NCI-H2107 treated with DMSO at 0.1 percent for 48 hours (cell line): Measurements from ENCODE around the gene ZNF705A.
"Not testable (repeated sequence)": the region's sequence is repeated elsewhere in the genome, so short reads cannot be mapped to it uniquely, and the experiment has no call there.

Source experiments
- DNase-seq: peaks from one replicate; lab custom pipeline; 2025; ENCODE audit not compliant: unreplicated experiment; lab: John Stamatoyannopoulos, UW

ZNF705A gene

GRCh38 chr12:8156845-8157244 is at the start of gene ZNF705A:
Gene ZNF705A, plus strand, starts transcription at chr12:8157015. Its CDS starts 15,611 bp downstream, at chr12:8172626.
- no peak for DNase-seq

DNA sequence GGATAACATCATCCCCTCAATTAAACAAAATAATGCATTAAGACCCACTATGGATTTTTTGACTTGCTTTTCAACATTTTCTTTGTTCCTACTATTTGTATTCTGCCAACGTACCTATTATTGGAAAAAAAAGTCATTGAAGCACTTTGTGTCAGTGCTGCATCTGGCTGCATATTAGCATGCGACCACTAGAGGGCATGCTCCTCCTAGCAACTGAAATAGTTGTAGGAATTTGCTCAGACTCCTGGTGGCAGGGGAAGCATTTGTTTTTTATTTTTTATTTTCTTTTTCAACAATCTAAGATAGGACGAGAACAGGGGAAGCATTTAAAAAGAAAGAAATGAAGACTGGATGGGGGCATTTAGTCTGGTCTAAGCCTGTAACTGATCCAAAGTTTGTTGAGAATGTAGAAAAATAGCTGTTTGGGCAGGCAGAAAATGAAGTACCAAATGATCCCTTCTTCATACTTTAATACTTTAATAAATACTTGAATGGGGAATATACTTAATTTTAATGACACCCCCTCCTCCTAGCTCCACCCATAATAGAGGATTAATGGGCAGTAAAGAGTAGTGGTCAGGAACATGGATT is 47.9 kb upstream of the ZNF705A start:
- DNase-seq = peak; percentile 82

DNA sequence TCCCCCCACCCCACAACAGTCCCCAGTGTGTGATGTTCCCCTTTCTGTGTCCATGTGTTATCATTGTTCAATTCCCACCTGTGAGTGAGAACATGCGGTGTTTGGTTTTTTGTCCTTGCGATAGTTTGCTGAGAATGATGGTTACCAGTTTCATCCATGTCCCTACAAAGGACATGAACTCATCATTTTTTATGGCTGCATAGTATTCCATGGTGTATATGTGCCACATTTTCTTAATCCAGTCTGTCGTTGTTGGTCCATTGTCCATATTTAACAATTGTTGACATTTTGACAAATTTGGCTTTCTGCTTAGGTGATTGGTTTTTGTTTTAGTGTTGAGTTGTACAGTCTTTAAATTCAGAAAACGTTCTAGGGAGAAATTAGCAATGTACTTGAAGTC is 43.7 kb upstream of the ZNF705A start:
- DNase-seq = not testable (repeated sequence)

DNA sequence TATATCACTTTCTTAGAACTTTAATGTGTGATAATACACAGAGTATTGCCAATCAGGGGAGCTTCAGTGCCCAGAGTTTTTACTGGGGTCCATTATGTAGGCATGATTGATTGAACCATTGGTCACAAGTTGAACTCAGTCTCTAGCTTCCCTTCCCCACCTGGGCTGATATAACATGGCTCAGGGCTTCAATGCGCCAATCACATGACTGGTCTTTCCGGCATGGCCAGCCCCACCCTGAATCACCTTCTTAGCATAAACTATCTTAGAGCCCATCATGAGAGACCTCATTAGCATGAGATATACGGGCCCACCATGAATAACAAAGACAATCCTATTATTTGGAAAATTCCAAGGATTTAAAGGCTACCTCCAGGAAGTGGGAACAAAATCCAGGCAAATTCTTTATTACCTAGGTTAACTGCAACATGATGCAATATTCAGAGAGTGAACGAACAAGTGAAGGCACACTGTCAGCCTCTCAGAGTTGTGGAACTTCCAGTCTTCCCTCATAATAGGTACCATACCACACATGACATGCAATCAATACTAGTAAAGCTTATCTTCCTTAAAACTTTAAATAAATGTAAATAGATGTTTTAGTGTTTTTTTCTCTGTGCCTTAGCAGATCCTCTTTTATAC is 36.6 kb upstream of the ZNF705A start:
- DNase-seq = no peak

DNA sequence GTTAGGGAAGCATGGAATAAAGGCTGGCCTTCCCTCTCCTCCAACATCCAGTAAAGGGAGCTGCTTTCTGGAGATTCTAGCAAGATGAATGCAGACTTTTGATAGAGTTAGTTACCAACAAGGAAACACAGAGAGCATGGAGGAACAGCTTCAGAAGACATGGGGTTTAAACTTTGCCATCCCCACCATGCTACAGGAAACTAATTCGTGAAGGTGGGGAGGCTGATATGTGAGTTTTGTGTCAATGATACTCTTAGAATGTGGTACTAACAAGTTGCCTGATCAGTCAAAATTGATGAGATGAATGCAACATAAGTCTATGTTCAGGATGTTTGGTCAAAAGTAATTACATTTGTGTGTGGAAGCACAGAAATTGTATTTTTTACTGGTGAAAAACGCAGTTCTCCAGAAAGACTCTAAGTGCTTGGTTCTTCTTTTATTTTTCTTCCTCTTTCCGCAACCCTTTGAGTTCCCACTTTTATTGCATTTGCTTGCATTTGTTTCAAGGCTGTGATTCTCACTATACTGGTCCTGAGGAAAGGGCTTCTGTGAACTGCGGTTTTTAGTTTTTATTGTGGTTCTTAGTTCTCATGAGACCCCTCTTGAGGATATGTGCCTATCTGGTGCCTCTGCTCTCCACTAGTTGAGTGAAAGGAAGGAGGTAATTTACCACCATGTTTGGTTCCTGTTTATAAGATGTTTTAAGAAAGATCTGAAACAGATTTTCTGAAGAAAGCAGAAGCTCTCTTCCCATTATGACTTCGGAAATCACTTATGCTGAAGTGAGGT is 33.5 kb upstream of the ZNF705A start, which contains the start of gene CLEC4A:
CLEC4A (plus strand) TSS at position 494 of the 789 bp plus-strand sequence; CDS start at position 756, 262 bp downstream.
- DNase-seq = no peak

- no peak for DNase-seq
These were observed 29.7 kb upstream of the ZNF705A start for GRCh38 chr12:8127138-8127537.

DNA sequence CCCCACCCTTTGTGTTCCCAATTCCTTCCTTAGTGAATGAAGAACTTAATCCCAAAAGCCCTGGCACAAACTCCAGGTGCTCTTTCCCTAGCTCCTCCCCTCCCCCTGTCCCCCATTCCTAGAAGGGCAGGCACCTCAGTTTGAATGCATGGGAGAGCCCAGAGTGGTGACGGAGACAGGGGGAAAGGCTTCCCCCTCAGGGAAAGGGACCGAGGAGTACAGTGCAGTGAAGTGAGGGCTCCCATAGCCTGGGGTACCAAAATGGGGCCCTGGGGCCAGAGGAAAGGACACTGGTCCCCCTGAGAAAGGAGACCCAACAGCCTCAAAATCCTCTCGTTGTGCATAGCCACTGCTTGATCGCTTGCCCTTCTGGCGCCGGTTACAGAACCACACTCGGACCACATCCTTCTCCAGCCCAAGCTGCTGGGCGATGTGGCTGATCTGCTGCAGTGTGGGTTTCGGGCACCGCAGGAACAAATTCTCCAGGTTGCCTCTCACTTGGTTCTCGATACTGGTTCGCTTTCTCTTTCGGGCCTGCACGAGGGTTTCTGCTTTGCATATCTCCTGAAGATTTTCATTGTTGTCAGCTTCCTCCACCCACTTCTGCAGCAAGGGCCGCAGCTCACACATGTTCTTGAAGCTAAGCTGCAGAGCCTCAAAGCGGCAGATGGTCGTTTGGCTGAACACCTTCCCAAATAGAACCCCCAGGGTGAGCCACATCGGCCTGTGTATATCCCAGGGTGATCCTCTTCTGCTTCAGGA is 23.0 kb upstream of the ZNF705A start:
- DNase-seq = not testable (repeated sequence)

GRCh38 chr12:8134398-8134930 is 22.4 kb upstream of the ZNF705A start:
- DNase-seq = not testable (repeated sequence)

- DNase-seq = not testable (repeated sequence)
These were observed 15.2 kb upstream of the ZNF705A start for GRCh38 chr12:8141647-8142046.

DNA sequence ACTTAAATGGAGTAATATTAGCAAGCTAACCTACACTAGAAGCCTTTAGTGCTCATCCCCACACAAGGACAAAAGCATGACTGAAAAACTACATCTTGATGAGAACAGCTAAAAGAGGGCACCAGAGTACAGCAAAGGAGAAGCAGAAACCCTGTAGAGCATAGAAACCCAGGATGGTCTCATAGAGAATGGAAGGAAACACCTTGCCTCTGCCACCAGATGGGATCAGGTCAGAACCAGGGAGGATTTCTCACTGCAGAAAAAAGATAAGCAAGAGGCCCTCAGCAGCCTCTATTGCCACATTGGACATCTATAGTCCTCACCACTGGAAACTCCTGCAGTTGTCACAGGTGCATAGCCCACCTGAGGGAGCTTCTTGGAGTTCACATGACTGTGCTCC is 13.6 kb upstream of the ZNF705A start:
- DNase-seq = no peak

- DNase-seq = peak; percentile 77
These were observed 10.9 kb upstream of the ZNF705A start for GRCh38 chr12:8145754-8146441.

GRCh38 chr12:8146442-8146771 is 10.4 kb upstream of the ZNF705A start:
- DNase-seq = no peak

- no peak for DNase-seq
These were observed 2.3 kb upstream of the ZNF705A start for GRCh38 chr12:8154526-8154925.

DNA sequence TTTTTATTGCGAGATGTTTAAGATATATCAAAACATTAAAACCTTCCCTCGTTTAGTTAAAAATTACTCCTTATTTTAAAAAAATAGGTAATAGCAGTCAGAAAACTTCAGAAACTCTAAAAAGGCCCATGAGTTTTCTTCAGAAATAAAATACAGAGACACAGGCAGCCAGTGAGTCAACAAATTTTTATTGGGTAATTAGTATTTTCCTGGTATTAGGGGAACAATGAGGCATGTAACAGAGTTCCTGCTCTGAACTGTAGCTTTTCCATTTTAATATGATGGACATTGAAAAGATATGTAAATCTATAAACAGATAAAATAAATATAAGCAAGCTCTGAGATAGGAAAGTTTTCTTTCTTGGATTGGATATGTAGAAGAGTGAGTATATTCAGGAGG is 399 bp upstream of the ZNF705A start:
- DNase-seq = no peak

GRCh38 chr12:8157484-8158198 is 826 bp downstream of the ZNF705A start:
- DNase-seq = no peak

GRCh38 chr12:8172911-8173310 is 16.1 kb downstream of the ZNF705A start:
- not testable (repeated sequence) for DNase-seq

GRCh38 chr12:8179989-8180585 is 23.3 kb downstream of the ZNF705A start:
- DNase-seq = peak; percentile 34

DNA sequence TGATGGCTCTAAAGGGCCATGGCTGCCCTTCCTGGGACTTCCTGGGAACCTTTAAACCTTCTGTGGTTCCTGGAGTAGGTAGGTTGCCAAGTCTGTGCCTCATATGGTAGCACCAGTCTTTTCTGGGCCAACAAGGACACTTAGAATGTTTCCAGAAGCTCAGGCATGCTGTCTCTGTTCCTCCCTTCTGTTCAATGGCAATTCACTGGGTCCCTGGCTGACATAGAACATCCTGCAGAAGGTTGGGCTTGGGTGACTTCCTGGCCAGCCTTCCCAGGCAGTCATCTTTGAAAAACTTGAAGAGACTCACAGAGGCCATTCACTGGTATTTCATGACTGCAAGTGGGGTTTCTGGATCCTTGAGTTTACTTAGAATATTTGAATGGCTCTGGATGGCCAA is 24.5 kb downstream of the ZNF705A start:
- DNase-seq = not testable (repeated sequence)

GRCh38 chr12:8182923-8183322 is 26.1 kb downstream of the ZNF705A start:
- DNase-seq = not testable (repeated sequence)
